HG02623 (cell line): ENCODE results near the gene RRP36.

ENCODE experiments used
- ATAC-seq: cut with Tn5 transposase; IDR thresholded peaks from one replicate; pipeline ENCODE4 v1.9.1; 2021; ENCODE audit warnings: moderate library complexity; ENCODE audit not compliant: unreplicated experiment

Gene RRP36

DNA sequence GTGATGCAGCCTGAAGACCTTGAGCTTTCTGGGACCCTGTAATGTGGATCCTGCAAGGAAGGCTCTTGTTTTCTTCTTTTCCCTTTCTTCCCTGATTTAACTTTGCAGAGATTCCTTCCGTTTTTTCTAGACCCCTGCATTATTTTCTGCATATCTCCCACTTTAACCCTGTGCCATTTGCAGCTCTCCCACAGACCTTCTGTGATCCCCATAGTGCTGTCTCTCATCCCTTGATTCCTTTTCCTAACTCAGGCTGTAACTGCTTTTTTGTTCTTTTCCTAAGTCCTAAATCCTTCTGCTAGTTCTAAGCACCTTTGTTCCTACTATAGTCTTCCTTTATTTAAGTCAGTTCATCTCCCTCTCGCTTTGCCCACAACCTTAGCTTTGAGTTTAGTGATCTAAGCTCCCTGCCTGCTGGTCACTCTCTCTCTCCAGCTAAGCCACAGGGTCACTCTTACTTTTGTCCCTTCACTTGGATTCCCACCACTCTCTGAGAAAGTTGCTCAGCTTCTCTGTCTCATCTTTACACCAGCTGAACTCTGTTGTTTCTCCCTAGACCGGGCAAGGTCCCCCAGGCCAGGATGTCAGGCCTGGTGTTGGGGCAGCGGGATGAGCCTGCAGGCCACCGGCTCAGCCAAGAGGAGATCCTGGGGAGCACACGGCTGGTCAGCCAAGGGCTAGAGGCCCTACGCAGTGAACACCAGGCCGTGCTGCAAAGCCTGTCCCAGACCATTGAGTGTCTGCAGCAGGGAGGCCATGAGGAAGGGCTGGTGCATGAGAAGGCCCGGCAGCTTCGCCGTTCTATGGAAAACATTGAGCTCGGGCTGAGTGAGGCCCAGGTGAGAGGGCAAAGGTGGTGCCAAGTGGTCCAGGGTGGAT is 39.6 kb downstream of the RRP36 start:
- no peak for ATAC-seq

DNA sequence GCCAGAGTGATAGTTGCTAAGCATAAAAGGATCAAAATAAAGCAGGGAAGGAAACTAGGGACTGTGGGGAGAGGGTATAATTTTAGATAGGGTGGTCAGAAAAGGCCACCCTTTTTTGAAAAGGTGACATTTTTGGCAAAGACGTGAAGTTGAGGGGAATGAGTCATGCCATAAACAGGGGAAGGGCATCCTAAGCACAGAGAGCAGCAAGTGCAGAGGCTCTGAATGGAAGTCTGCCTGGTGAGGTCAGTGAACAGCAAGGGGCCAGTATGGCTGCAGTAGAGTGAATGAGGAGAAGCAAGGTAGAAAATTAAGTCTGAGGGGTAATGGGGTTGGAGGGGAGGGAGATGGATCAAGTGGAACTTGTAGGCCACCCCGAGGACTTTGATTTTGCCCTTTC is 40.4 kb downstream of the RRP36 start:
- ATAC-seq: no peak

DNA sequence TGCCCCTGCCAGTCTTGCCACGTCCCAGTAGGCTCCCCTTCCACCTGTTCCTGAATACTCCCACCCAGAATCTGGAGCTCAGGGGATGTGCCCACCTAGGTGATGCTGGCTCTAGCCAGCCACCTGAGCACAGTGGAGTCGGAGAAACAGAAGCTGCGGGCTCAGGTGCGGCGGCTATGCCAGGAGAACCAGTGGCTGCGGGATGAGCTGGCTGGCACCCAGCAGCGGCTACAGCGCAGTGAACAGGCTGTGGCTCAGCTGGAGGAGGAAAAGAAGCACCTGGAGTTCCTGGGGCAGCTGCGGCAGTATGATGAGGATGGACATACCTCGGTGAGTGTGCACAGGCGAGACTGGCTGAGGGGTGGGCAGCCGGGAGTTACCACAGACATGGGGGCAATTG is 41.4 kb downstream of the RRP36 start:
- no peak for ATAC-seq

DNA sequence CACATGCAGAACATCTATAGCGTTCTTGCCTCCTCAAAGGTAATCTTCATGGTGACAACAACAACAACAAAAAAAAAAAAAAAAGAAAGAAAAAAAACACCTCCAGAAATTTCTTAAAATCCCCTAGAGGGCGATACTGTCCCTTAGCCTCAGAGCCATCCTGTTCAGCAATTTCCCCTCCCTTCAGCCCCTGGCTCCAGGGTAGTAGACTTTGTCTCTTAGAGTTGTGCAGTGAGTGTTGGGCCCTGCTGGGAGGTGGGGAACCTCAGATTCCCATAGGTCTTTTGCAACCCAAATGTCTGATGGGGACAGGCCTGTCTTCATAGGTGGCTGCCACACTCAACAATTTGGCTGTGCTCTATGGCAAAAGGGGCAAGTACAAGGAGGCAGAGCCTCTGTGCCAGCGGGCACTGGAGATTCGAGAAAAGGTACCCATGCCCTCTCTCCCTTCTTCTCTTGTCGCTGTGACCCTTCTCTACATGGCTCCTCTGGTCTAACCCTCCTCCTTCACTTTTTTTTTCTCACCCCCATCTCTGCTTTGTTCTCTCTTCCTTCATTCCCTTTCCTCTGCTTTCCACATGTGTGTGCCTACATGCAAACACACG is 48.7 kb downstream of the RRP36 start:
- ATAC-seq: no peak

DNA sequence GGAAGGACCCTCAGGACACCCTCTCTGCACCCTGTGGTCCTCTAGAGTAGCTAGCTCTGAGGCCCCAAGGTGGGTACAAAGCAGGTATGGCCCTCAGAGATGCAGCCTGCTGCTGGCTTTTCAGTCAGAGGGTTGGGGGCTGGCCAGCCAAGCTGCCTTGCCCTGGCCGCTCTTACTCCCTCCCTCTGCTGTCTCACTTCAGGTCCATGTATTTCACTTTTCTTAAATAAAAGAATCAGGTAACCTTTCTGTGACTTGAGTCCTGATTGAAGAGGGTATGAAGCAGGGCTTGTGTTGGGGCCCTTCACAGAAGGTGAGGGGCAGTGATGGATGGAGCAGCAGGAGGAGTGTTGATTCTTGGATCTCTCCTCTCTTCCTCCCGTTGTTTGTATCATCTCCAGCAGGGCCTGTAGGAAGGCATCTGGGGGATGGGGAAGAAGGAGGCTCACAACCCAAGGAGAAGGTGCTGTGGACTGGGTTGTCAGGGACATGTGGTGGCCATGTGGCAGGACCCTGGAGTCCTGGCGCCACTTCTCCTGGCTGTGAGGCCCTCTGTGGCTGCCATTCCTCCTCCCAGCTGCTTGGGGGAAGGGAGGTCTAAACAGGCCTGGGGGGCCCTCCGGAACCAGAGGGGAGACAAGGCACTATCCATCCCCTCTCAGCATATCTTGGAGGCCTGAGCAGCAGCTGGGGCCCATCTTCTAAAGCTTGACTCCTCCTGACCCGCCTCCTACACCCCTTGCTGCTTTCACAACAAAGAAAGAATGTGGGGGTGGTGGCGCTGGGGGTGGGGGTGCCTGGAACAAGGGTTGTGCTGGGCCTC is 53.6 kb downstream of the RRP36 start:
- no peak for ATAC-seq

DNA sequence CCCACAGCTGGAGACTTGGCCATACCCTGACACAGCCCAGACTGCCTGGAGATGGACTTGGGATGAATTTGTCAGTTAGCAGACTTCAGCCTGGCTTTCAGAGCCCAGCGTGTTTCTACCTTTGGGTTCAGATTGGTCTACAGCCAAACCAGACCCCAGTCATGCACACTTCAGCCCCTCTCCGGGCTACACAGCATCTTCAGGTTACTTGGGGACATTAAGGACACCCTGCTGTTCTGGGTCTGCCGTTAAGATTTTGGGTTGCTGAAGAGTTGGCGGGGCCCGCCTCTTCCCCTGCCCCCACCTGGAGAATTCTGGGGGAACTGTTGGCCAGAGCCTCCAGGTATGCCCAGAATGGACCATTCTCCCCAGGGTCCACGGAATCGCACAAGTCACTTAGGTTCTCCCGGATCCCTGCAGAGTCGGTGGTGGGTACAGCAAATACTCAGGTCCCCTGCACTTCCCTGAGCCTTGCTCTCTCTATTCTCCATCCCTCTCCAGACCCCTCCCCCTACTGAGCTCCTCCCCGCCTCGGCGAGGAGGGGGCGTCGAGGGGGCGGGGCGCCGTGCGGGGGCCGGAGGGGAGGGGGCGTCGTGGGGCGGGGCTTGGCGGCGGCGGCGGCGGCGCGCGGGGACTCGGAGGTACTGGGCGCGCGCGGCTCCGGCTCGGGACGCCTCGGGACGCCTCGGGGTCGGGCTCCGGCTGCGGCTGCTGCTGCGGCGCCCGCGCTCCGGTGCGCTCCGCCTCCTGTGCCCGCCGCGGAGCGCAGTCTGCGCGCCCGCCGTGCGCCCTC is 54.4 kb downstream of the RRP36 start, which contains the start of gene PTK7:
Gene PTK7, plus strand, starts transcription at position 645 of the 794 bp plus-strand sequence. CDS start 175 bp downstream, outside the sequence.
- no peak for ATAC-seq

DNA sequence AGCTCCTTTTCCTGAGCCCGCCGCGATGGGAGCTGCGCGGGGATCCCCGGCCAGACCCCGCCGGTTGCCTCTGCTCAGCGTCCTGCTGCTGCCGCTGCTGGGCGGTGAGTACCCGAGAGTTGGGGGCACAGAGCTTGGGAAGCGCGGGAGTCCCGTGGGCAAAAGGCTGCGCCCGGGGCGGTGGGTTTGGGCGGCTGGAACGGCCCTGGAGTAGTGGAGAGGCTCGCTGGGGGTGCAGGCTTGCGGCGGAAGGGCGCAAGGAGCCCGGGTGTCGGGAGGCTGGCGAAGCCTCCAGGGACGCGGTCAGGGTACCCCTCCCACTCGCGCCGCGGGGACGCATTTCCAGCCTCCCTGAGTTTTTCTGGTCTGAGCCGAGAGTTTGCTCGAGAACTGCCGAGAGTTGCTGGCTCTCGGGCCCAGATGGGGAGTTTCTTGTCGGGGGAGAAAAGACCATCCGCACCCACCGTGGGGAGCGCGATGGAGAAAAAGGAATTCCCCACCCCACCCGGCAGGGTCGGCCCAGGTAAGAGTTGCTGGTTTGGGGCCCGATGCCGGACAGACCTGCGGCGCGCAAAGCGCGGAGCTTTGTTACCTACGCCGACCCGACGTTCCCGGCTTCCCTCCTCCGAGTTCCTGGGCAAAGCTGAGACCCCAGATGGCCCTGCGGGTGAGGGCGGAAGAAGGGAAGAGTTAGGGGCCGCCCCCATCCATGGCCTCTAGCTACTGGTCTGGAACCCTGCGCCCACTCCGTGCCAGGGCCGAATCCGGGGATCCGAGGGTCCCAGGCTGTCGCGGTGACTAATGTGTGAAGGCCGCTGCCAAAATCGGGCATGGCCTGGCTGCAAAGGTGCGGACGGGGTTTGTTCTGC is 55.3 kb downstream of the RRP36 start:
- ATAC-seq: no peak

DNA sequence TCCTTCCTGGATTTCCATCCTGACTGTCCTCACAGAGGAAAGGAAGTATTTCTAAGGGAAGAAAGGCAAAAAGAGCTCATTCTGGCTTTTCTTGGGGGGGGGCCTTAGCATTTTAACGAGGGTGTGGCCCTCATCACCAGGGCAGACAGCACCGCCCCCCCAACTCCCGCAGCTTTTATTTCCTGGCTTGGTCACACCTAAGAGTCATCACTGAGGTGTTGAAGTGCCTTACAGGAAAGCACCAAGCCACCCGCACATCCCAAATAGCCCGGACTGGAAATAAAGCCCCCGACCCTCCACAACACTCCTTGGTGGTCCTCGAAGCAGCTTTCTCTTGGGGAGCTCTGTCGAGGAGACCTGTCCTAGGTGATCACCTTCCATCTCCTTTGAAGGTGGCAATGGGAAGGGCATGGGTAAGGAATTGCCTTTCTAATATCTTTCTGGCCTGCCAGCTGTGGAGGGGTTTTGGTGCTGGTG is 55.9 kb downstream of the RRP36 start:
- no peak for ATAC-seq

DNA sequence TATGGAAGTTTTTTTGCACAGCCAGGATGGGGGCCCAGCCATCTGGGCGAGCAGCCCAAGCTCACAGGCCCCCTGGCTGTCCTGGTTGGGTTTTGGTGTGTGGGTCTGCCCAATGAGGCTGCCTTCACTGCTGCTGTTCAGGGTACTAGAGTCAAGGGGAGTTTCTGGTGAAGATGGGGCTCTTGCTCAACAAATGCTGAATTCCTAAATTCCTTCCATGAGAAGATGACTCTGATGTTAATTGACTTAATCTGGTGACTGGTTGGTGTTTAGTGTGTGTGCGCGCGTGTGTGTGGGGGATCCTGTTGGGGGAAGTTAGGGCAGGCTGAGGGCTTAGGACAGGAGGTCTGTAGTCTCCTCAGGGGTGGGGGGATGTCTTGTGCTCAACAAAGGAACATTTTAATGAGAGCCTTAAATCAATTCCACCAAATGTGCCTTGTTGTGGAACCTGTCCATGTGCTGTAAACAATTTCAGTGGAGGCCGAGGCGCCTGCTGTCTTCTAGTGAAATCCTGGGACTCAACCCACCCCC is 56.6 kb downstream of the RRP36 start:
- no peak for ATAC-seq

DNA sequence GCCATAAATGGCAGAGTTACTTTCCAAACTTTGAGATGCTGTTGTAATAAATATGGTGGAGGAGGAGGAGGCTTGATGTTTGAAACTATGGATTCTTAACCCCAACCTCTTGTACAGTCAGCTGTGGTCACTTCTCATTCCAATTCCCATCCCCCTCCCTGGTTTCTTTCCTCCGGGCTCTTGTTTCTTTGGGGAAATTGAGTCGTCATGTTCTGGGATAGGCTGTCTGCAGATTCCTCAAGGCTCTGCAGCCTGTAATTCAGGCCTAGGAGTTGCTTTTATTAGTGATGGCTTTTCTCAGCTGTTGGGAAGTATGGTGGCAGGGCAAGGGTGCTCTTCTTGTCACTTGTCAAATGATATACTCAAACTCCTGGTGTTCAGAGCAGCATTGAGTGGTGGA is 57.3 kb downstream of the RRP36 start:
- ATAC-seq: no peak
